Measurements from ENCODE around the gene RPS15. TPM values are rescaled to one million over a fixed set of nuclear protein-coding genes. Genes with fewer than 3 reads are reported as not detected.

RPS15 gene
- total RNA-seq (973 TPM), polyA plus RNA-seq (ENCODE audit: insufficient read depth in 1 of 8, insufficient read length in 8 of 8, low replicate concordance in 1 of 8) (1,000 to 10,000 TPM; 1,073 to 1,562 (median 1,234) TPM)
- long read RNA-seq, donor 1, transcript RPS15-210 (3 exons, 873 nt), result minor isoform, 20 of 414 reads
- long read RNA-seq, donor 1, transcript RPS15-203 (3 exons, 570 nt), result minor isoform, 23 of 414 reads
- long read RNA-seq, donor 1, transcript RPS15-201 (4 exons, 534 nt), result minor isoform, 21 of 414 reads
- long read RNA-seq, donor 1, transcript RPS15-209 (4 exons, 510 nt), result major isoform, 322 of 414 reads
- long read RNA-seq, donor 1, partial matches to known transcripts, result 0 of 414 reads
- long read RNA-seq, donor 1, other reads (novel, unspliced or antisense), result 26 of 414 reads
- long read RNA-seq, donor 2, transcript RPS15-209 (4 exons, 510 nt), result major isoform, 78 of 93 reads
- long read RNA-seq, donor 2, transcript RPS15-203 (3 exons, 570 nt), result minor isoform, 10 of 93 reads
- long read RNA-seq, donor 2, partial matches to known transcripts, result 0 of 93 reads
- long read RNA-seq, donor 2, other reads (novel, unspliced or antisense), result 0 of 93 reads
- long read RNA-seq, donor 3, transcript RPS15-210 (3 exons, 873 nt), result minor isoform, 23 of 648 reads
- long read RNA-seq, donor 3, transcript RPS15-201 (4 exons, 534 nt), result minor isoform, 26 of 648 reads
- long read RNA-seq, donor 3, transcript RPS15-203 (3 exons, 570 nt), result minor isoform, 8 of 648 reads
- long read RNA-seq, donor 3, transcript RPS15-209 (4 exons, 510 nt), result major isoform, 523 of 648 reads
- long read RNA-seq, donor 3, partial matches to known transcripts, result 0 of 648 reads
- long read RNA-seq, donor 3, other reads (novel, unspliced or antisense), result 57 of 648 reads
- long read RNA-seq, donor 4, transcript RPS15-203 (3 exons, 570 nt), result minor isoform, 16 of 756 reads
- long read RNA-seq, donor 4, transcript RPS15-201 (4 exons, 534 nt), result minor isoform, 26 of 756 reads
- long read RNA-seq, donor 4, transcript RPS15-210 (3 exons, 873 nt), result minor isoform, 41 of 756 reads
- long read RNA-seq, donor 4, transcript RPS15-209 (4 exons, 510 nt), result major isoform, 608 of 756 reads
- long read RNA-seq, donor 4, partial matches to known transcripts, result 9 of 756 reads
- long read RNA-seq, donor 4, other reads (novel, unspliced or antisense), result 51 of 756 reads
- long read RNA-seq, donor 5, transcript RPS15-210 (3 exons, 873 nt), result minor isoform, 49 of 1,677 reads
- long read RNA-seq, donor 5, transcript RPS15-209 (4 exons, 510 nt), result major isoform, 1,364 of 1,677 reads
- long read RNA-seq, donor 5, transcript RPS15-201 (4 exons, 534 nt), result minor isoform, 67 of 1,677 reads
- long read RNA-seq, donor 5, transcript RPS15-203 (3 exons, 570 nt), result minor isoform, 52 of 1,677 reads
- long read RNA-seq, donor 5, partial matches to known transcripts, result 15 of 1,677 reads
- long read RNA-seq, donor 5, other reads (novel, unspliced or antisense), result 118 of 1,677 reads
- long read RNA-seq, donor 6, transcript RPS15-203 (3 exons, 570 nt), result minor isoform, 31 of 1,371 reads
- long read RNA-seq, donor 6, transcript RPS15-209 (4 exons, 510 nt), result major isoform, 1,129 of 1,371 reads
- long read RNA-seq, donor 6, transcript RPS15-201 (4 exons, 534 nt), result minor isoform, 33 of 1,371 reads
- long read RNA-seq, donor 6, transcript RPS15-210 (3 exons, 873 nt), result minor isoform, 78 of 1,371 reads
- long read RNA-seq, donor 6, partial matches to known transcripts, result 24 of 1,371 reads
- long read RNA-seq, donor 6, other reads (novel, unspliced or antisense), result 62 of 1,371 reads
- long read RNA-seq, donor 7, transcript RPS15-203 (3 exons, 570 nt), result minor isoform, 60 of 1,268 reads
- long read RNA-seq, donor 7, transcript RPS15-201 (4 exons, 534 nt), result minor isoform, 55 of 1,268 reads
- long read RNA-seq, donor 7, transcript RPS15-209 (4 exons, 510 nt), result major isoform, 1,020 of 1,268 reads
- long read RNA-seq, donor 7, transcript RPS15-210 (3 exons, 873 nt), result minor isoform, 43 of 1,268 reads
- long read RNA-seq, donor 7, partial matches to known transcripts, result 20 of 1,268 reads
- long read RNA-seq, donor 7, other reads (novel, unspliced or antisense), result 60 of 1,268 reads
- long read RNA-seq, donor 8, transcript RPS15-210 (3 exons, 873 nt), result minor isoform, 30 of 805 reads
- long read RNA-seq, donor 8, transcript RPS15-209 (4 exons, 510 nt), result major isoform, 589 of 805 reads
- long read RNA-seq, donor 8, transcript RPS15-201 (4 exons, 534 nt), result minor isoform, 29 of 805 reads
- long read RNA-seq, donor 8, transcript RPS15-203 (3 exons, 570 nt), result minor isoform, 79 of 805 reads
- long read RNA-seq, donor 8, partial matches to known transcripts, result 23 of 805 reads
- long read RNA-seq, donor 8, other reads (novel, unspliced or antisense), result 47 of 805 reads
- long read RNA-seq, donor 9, transcript RPS15-203 (3 exons, 570 nt), result minor isoform, 42 of 946 reads
- long read RNA-seq, donor 9, transcript RPS15-210 (3 exons, 873 nt), result minor isoform, 32 of 946 reads
- long read RNA-seq, donor 9, transcript RPS15-201 (4 exons, 534 nt), result minor isoform, 29 of 946 reads
- long read RNA-seq, donor 9, transcript RPS15-209 (4 exons, 510 nt), result major isoform, 779 of 946 reads
- long read RNA-seq, donor 9, partial matches to known transcripts, result 13 of 946 reads
- long read RNA-seq, donor 9, other reads (novel, unspliced or antisense), result 42 of 946 reads
- long read RNA-seq, donor 10, transcript RPS15-203 (3 exons, 570 nt), result minor isoform, 59 of 1,219 reads
- long read RNA-seq, donor 10, transcript RPS15-209 (4 exons, 510 nt), result major isoform, 944 of 1,219 reads
- long read RNA-seq, donor 10, transcript RPS15-210 (3 exons, 873 nt), result minor isoform, 40 of 1,219 reads
- long read RNA-seq, donor 10, transcript RPS15-201 (4 exons, 534 nt), result minor isoform, 46 of 1,219 reads
- long read RNA-seq, donor 10, partial matches to known transcripts, result 36 of 1,219 reads
- long read RNA-seq, donor 10, other reads (novel, unspliced or antisense), result 83 of 1,219 reads
- long read RNA-seq, donor 11, transcript RPS15-210 (3 exons, 873 nt), result minor isoform, 46 of 1,152 reads
- long read RNA-seq, donor 11, transcript RPS15-201 (4 exons, 534 nt), result minor isoform, 22 of 1,152 reads
- long read RNA-seq, donor 11, transcript RPS15-203 (3 exons, 570 nt), result minor isoform, 53 of 1,152 reads
- long read RNA-seq, donor 11, transcript RPS15-209 (4 exons, 510 nt), result major isoform, 945 of 1,152 reads
- long read RNA-seq, donor 11, partial matches to known transcripts, result 22 of 1,152 reads
- long read RNA-seq, donor 11, other reads (novel, unspliced or antisense), result 58 of 1,152 reads

DNA sequence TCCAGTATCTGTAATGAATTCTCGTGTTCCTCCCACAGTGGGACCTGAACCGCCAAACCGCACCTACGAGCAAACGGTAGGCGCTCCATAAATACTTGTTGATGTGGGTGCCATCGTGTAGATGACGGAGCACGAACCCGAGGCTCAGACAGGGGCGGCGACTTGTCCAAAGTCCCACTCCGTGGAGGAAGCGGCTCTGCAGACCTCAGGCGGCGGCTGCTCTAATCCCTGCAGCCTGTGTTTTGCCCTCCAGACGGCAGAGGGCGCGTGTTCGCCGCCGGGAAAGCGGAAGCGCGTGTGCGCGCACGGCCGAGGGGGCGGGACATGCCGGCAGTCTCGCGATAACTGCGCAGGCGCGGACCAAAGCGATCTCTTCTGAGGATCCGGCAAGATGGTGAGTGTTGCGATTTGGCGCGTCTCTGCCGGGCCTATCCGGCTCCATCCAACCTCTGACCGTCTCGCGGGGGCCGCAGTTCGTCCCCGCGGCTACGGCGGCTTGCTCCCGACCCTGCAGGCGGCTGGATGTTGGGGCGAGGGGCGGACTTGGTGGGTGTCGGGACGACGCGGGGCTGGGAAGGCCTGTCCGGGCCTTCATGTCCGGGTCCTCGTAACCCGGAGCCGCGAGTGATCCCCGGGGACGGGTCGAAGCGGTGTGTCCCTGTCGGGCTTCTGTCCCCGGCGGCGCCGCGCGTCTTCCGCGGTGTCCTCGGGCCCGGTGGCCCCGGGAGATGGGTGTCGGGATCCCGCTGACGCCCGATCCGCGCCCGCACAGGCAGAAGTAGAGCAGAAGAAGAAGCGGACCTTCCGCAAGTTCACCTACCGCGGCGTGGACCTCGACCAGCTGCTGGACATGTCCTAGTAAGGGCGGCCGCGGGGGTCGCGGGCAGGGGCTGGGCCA lies at the start of gene RPS15:
RPS15 (plus strand) TSS at position 362 of the 898 bp plus-strand sequence; CDS start at position 392, 30 bp downstream.
- Histone ChIP-seq H3K9me3 (replicated peaks; ENCODE audit: control insufficient read depth, low read depth, low read length) (no peaks in the 10 kb centered on the region), H3K36me3 (ENCODE audit: control insufficient read depth, insufficient read depth, low read length) (peaks cover 59% of the 10 kb centered on the region), H3K27ac (ENCODE audit: low read length) (peak within 1 kb of the TSS; percentile 93), H3K4me1 (ENCODE audit: control insufficient read depth, insufficient read depth, low read length) (peaks cover 20% of the 10 kb centered on the region), H3K27me3 (ENCODE audit: control insufficient read depth, insufficient read depth, low read length) (no peaks in the 10 kb centered on the region), H3K4me3 (ENCODE audit: low read length) (peak within 1 kb of the TSS; percentile 88)
- WGBS (ENCODE audit: insufficient coverage), result under 1% methylated on average over 98 of the region's 100 CpGs
- DNase-seq, result peak; percentile 98

- H3K27me3 ChIP-seq (ENCODE audit: control insufficient read depth, insufficient read depth, low read length), result no peaks in the 10 kb centered on the region
- peaks cover 8% of the 10 kb centered on the region for H3K4me1 ChIP-seq (ENCODE audit: control insufficient read depth, insufficient read depth, low read length)
- 94% methylated on average over 15 of the region's 17 CpGs for WGBS (ENCODE audit: insufficient coverage)
- H3K9me3 ChIP-seq (replicated peaks; ENCODE audit: control insufficient read depth, low read depth, low read length), result no peaks in the 10 kb centered on the region
- H3K27ac ChIP-seq (ENCODE audit: low read length), result no peak overlapping the region
- no peak overlapping the region for H3K4me3 ChIP-seq (ENCODE audit: low read length)
- H3K36me3 ChIP-seq (ENCODE audit: control insufficient read depth, insufficient read depth, low read length), result peaks cover 66% of the 10 kb centered on the region
- no peak for DNase-seq
Observed at GRCh38 chr19:1388637-1389026, 49.6 kb upstream of the RPS15 start.

- DNase-seq, result no peak
- Histone ChIP-seq H3K4me1 (ENCODE audit: control insufficient read depth, insufficient read depth, low read length) (peaks cover 7% of the 10 kb centered on the region), H3K27ac (ENCODE audit: low read length) (no peak overlapping the region), H3K4me3 (ENCODE audit: low read length) (no peak overlapping the region), H3K27me3 (ENCODE audit: control insufficient read depth, insufficient read depth, low read length) (no peaks in the 10 kb centered on the region), H3K36me3 (ENCODE audit: control insufficient read depth, insufficient read depth, low read length) (peaks cover 72% of the 10 kb centered on the region), H3K9me3 (replicated peaks; ENCODE audit: control insufficient read depth, low read depth, low read length) (no peaks in the 10 kb centered on the region)
- 94% methylated on average over 25 of the region's 39 CpGs for WGBS (ENCODE audit: insufficient coverage)
Observed at GRCh38 chr19:1389033-1389940, 48.9 kb upstream of the RPS15 start.

DNA sequence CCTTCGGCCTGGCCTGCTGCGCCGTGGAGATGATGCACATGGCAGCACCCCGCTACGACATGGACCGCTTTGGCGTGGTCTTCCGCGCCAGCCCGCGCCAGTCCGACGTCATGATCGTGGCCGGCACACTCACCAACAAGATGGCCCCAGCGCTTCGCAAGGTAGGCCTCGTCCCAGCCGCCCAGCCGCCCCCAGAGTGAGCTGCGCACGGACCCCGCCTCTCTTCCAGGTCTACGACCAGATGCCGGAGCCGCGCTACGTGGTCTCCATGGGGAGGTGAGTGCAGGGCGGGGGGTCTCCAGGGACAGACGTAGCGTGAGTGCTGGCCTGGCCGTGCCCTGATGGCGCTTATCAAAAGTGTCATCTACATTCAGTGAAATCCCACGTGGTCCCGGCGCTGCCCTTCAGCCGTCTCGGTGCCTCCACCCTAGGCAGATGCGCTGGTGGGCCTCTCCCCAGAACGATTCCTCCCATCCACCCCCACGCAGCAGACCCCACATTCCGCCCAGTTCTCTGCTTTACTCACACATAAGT lies 47.2 kb upstream of the RPS15 start:
- Histone ChIP-seq H3K4me3 (ENCODE audit: low read length) (no peak overlapping the region), H3K4me1 (ENCODE audit: control insufficient read depth, insufficient read depth, low read length) (peaks cover 5% of the 10 kb centered on the region), H3K27ac (ENCODE audit: low read length) (no peak overlapping the region), H3K9me3 (replicated peaks; ENCODE audit: control insufficient read depth, low read depth, low read length) (no peaks in the 10 kb centered on the region), H3K36me3 (ENCODE audit: control insufficient read depth, insufficient read depth, low read length) (peaks cover 69% of the 10 kb centered on the region), H3K27me3 (ENCODE audit: control insufficient read depth, insufficient read depth, low read length) (no peaks in the 10 kb centered on the region)
- WGBS (ENCODE audit: insufficient coverage), result 92% methylated on average over 39 of the region's 42 CpGs
- DNase-seq, result no peak

GRCh38 chr19:1392407-1392806 lies 45.8 kb upstream of the RPS15 start:
- Histone ChIP-seq H3K4me1 (ENCODE audit: control insufficient read depth, insufficient read depth, low read length) (peaks cover 14% of the 10 kb centered on the region), H3K9me3 (replicated peaks; ENCODE audit: control insufficient read depth, low read depth, low read length) (no peaks in the 10 kb centered on the region), H3K27ac (ENCODE audit: low read length) (no peak overlapping the region), H3K27me3 (ENCODE audit: control insufficient read depth, insufficient read depth, low read length) (no peaks in the 10 kb centered on the region), H3K36me3 (ENCODE audit: control insufficient read depth, insufficient read depth, low read length) (peaks cover 65% of the 10 kb centered on the region), H3K4me3 (ENCODE audit: low read length) (no peak overlapping the region)
- WGBS (ENCODE audit: insufficient coverage), result 92% methylated on average over 11 of the region's 15 CpGs
- no peak for DNase-seq

GRCh38 chr19:1392939-1393530 lies 45.2 kb upstream of the RPS15 start:
- Histone ChIP-seq H3K27ac (ENCODE audit: low read length) (no peak overlapping the region), H3K4me1 (ENCODE audit: control insufficient read depth, insufficient read depth, low read length) (peaks cover 14% of the 10 kb centered on the region), H3K9me3 (replicated peaks; ENCODE audit: control insufficient read depth, low read depth, low read length) (no peaks in the 10 kb centered on the region), H3K4me3 (ENCODE audit: low read length) (no peak overlapping the region), H3K36me3 (ENCODE audit: control insufficient read depth, insufficient read depth, low read length) (peaks cover 62% of the 10 kb centered on the region), H3K27me3 (ENCODE audit: control insufficient read depth, insufficient read depth, low read length) (no peaks in the 10 kb centered on the region)
- DNase-seq, result no peak
- WGBS (ENCODE audit: insufficient coverage), result 91% methylated on average over 31 of the region's 37 CpGs

Data from muscle of leg (tissue), 16 donors.